Breast epithelium (tissue), 4 donors: Measurements from ENCODE around the gene NOTO. TPM values are rescaled to one million over a fixed set of nuclear protein-coding genes. Genes with fewer than 3 reads are reported as not detected.

ENCODE experiments used
- DNase-seq, 2 donors: peaks; one replicate each; pipeline ENCODE4 v3.0.0-alpha.2; 2019; ENCODE audit warnings: low spot score in 2 of 2
- H3K27ac ChIP-seq, 2 donors: fragments of 200-600 bp; sonication (generic) in 1 of 2; one replicate each; pipeline ENCODE4 v1.5.1; 2016 to 2019; ENCODE audit warnings: mild to moderate bottlenecking in 1 of 2
- H3K27me3 ChIP-seq, 2 donors: fragments of 200-600 bp; sonication (generic) in 1 of 2; one replicate each; pipeline versions ENCODE4 v1.5.1 to v1.6.0; 2017 to 2019; ENCODE audit warnings: control low read depth in 1 of 2, mild to moderate bottlenecking in 1 of 2
- H3K36me3 ChIP-seq: fragments of 200-600 bp; one replicate; pipeline ENCODE4 v1.5.1; 2019
- H3K4me1 ChIP-seq, 2 donors: fragments of 200-600 bp; sonication (generic); one replicate each; pipeline ENCODE4 v1.5.1; 2016 to 2019; ENCODE audit warnings: control low read depth in 1 of 2
- H3K4me3 ChIP-seq, 3 donors: fragments of 200-600 bp; sonication (generic); 1 replicate in 2 of 3; 2 replicates in 1 of 3; pipeline ENCODE4 v1.5.1; 2016 to 2019; ENCODE audit warnings: mild to moderate bottlenecking in 3 of 3, moderate library complexity in 2 of 3
- H3K9me3 ChIP-seq, 2 donors: fragments of 200-600 bp; sonication (generic) in 1 of 2; one replicate each; pipeline ENCODE4 v1.5.1; 2016 to 2019; ENCODE audit warnings: control low read depth in 1 of 2
- POLR2A ChIP-seq: fragments of 450-650 bp; IDR thresholded peaks from one replicate; pipeline ENCODE4 v1.6.1; 2016; ENCODE audit warnings: antibody characterized with exemption, mild to moderate bottlenecking, moderate library complexity
- POLR2AphosphoS5 ChIP-seq, 3 donors: sonication (generic); formaldehyde crosslinking; IDR thresholded peaks; one replicate each; pipeline ENCODE4 v1.6.1; 2017; ENCODE audit warnings: antibody characterized with exemption in 3 of 3
- intact Hi-C: fragments of 100-400 bp; cut with DNase I; formaldehyde crosslinking; loops from one replicate; pipeline ENCODE4 v1.15.1; 2023; ENCODE audit warnings: low total_unique reads
- total RNA-seq, 3 donors: library from RNA; depleted of rRNA; stranded (reverse); fragments of >200 nt; gene quantifications; one replicate each; pipeline ENCODE4 v1.1.0, GENCODE V29; 2016
- TF ChIP-seq, protein P1 (sequence below), 3 donors: fragments of 450-650 bp; IDR thresholded peaks; one replicate each; pipeline ENCODE4 v1.5.1; 2016 to 2017; ENCODE audit warnings: antibody characterized with exemption in 3 of 3, mild to moderate bottlenecking in 3 of 3, moderate library complexity in 3 of 3

The NOTO gene
- total RNA-seq, 3 donors from 2014 or later = not detected

DNA sequence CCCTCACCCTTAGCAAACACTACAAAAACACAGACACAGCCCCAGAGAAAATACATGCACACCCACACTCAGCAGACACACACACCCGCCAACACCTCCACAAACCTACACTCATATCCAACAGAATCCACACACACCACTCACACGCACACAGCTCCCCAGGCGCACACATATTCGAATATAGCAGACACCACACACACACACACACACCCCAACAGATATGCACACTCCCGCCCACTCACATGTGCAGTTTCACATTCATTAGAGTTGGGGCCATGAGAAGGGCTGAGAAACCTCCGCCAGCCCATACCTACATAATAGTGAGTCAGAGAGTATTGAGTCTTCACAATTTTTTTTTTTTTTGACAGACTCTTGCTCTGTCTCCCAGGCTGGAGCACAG is 29.4 kb upstream of the NOTO start:
- H3K4me1 ChIP-seq = no peaks in the 10 kb centered on the region
- TF ChIP-seq POLR2A (no peak), POLR2AphosphoS5 (IDR thresholded peaks at IDR 0.05) (no peak)
- TF ChIP-seq, protein P1, sequence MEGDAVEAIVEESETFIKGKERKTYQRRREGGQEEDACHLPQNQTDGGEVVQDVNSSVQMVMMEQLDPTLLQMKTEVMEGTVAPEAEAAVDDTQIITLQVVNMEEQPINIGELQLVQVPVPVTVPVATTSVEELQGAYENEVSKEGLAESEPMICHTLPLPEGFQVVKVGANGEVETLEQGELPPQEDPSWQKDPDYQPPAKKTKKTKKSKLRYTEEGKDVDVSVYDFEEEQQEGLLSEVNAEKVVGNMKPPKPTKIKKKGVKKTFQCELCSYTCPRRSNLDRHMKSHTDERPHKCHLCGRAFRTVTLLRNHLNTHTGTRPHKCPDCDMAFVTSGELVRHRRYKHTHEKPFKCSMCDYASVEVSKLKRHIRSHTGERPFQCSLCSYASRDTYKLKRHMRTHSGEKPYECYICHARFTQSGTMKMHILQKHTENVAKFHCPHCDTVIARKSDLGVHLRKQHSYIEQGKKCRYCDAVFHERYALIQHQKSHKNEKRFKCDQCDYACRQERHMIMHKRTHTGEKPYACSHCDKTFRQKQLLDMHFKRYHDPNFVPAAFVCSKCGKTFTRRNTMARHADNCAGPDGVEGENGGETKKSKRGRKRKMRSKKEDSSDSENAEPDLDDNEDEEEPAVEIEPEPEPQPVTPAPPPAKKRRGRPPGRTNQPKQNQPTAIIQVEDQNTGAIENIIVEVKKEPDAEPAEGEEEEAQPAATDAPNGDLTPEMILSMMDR (IDR thresholded peaks at IDR 0.05) = no peak
- no peaks in the 10 kb centered on the region for H3K36me3 ChIP-seq
- H3K27ac ChIP-seq = no peak overlapping the region
- intact Hi-C loops = loop anchor here (10.0 kb wide), 3 partner anchors 88 to 278 kb away; no protein-coding TSS in a partner anchor
- peaks cover 0 to 8% of the 10 kb centered on the region in 2 donors for H3K27me3 ChIP-seq
- no peak for DNase-seq
- H3K4me3 ChIP-seq = no peak overlapping the region
- no peaks in the 10 kb centered on the region for H3K9me3 ChIP-seq

DNA sequence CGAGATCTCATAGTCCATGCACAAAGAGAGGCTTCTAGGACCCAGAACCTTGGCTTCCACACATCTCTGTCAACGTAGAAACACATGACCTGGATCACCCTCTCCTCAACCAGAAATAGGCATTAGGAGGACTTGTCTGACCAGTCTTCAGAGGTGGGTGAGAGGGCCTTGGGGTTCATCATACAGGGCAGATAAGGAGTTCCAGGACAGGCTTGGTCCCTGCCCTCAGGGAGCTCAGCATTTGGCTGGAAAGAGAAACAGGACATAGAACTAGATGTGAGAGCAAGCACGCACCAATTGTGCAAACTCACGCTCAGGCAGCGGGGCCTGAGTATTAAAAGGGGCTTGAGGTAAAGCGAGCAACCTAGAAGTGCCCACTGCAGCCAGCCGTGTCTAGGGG is 28.6 kb upstream of the NOTO start:
- Histone ChIP-seq H3K4me3 (no peak overlapping the region), H3K27ac (no peak overlapping the region), H3K9me3 (no peaks in the 10 kb centered on the region), H3K36me3 (no peaks in the 10 kb centered on the region), H3K27me3 (peaks cover 0 to 11% of the 10 kb centered on the region in 2 donors), H3K4me1 (no peaks in the 10 kb centered on the region)
- DNase-seq = no peak
- TF ChIP-seq POLR2AphosphoS5 (IDR thresholded peaks at IDR 0.05) (no peak), POLR2A (no peak)
- TF ChIP-seq, protein P1 (IDR thresholded peaks at IDR 0.05) = no peak
- intact Hi-C loops = loop anchor here (10.0 kb wide), 3 partner anchors 89 to 279 kb away; no protein-coding TSS in a partner anchor

DNA sequence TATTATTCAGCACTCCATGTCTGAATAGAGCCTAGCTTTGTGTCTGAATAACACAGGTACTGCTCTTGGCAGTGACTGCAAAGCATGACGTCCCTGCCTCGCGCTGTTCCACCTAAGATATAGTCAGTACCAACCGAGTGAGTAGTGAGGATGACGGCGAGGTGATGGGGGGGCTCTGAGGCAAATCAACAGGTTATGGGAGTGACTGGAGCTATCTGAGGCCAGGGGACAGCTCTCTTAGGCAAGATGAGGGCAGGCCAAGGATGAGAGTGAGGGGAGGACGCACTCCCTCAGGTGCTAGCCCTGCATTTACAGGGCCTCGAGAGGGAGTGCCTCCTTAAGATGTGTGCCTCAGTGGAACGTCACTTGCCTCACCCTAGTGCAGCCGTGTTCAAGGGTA is 28.1 kb upstream of the NOTO start:
- DNase-seq = no peak
- Histone ChIP-seq H3K4me3 (no peak overlapping the region), H3K27me3 (peaks cover 0 to 15% of the 10 kb centered on the region in 2 donors), H3K36me3 (no peaks in the 10 kb centered on the region), H3K9me3 (no peaks in the 10 kb centered on the region), H3K4me1 (no peaks in the 10 kb centered on the region), H3K27ac (no peak overlapping the region)
- intact Hi-C loops = loop anchor here (10.0 kb wide), 3 partner anchors 89 to 279 kb away; no protein-coding TSS in a partner anchor
- TF ChIP-seq, protein P1 (IDR thresholded peaks at IDR 0.05) = no peak
- TF ChIP-seq POLR2AphosphoS5 (IDR thresholded peaks at IDR 0.05) (no peak), POLR2A (no peak)

DNA sequence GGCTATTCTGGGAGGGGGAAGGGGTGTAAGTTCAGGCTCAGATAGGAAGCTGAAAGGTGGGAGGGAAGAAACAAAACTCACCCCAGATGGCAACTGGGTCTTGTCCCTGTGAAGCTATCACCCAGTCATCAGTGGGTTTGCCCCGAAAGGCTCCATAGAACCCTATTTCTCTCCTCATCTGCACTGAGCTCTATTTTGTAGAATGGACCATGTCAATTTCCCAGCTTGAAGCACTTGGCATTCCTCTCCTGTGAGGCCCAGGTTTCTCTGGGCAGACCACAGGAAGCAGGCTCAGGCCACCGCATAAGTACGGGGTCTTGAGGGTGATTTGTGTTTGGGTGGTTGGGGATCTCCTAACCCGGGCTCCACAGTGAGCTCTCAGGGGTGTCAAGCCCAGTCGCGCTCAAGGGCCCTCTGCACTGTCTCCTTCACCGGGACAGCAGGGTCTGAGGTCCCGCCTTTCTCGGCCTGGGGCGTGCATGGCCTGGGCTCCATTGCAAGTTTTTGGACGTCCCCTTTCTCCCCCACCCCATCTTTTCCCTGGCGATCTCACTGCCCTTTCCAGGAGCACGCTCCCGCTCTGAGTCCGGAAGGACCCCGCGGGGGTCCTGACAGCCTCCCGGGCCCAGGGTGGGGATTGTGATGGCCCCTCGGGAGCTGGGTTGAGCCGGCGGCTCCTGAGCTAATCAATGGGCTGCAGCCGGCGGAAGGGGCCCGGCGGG is 27.3 kb upstream of the NOTO start:
- no peak for DNase-seq
- peaks cover 0 to 19% of the 10 kb centered on the region in 2 donors for H3K27me3 ChIP-seq
- H3K4me1 ChIP-seq = no peaks in the 10 kb centered on the region
- no peaks in the 10 kb centered on the region for H3K36me3 ChIP-seq
- intact Hi-C loops = loop anchor here (10.0 kb wide), 3 partner anchors 90 to 280 kb away; no protein-coding TSS in a partner anchor
- no peak for TF ChIP-seq POLR2AphosphoS5 (IDR thresholded peaks at IDR 0.05)
- TF ChIP-seq POLR2A = no peak
- TF ChIP-seq, protein P1 (IDR thresholded peaks at IDR 0.05) = no peak
- peak overlapping the region in 1 of 2 donors; percentile 92 for H3K27ac ChIP-seq
- peak overlapping the region; percentile 50 to 77 (median 62) for H3K4me3 ChIP-seq
- no peaks in the 10 kb centered on the region for H3K9me3 ChIP-seq

DNA sequence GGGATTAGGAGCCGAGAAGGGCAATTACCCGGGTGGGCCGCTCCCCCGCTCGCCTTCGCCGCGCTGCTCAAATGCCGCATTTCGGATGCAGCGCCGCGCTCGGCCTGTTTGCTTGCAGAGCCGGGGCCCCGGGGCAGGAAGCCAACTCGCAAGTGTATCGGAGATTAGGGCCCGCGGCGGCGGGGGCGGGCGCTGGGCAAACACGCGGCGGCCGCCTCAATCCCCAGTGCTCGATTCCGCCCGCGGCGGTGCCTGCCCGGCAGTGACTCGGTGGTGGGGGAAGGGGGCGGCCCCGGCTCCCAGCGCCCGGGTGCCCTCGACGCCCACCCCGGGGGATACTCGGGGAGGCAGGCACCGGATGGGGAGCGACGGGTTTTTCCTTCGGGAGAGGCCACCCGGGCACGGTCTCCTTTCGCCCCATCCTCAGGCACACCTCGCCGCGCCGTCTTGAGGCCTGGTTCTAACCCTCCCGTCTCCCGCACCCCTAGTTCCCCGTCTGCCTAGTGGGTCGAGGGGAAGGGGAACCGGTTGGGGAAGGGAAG is 26.6 kb upstream of the NOTO start:
- Histone ChIP-seq H3K27ac (peak overlapping the region in 1 of 2 donors; percentile 92), H3K27me3 (peaks cover 0 to 19% of the 10 kb centered on the region in 2 donors), H3K9me3 (no peaks in the 10 kb centered on the region), H3K4me1 (no peaks in the 10 kb centered on the region), H3K36me3 (no peaks in the 10 kb centered on the region), H3K4me3 (peak overlapping the region; percentile 50 to 77 (median 62))
- TF ChIP-seq, protein P1 (IDR thresholded peaks at IDR 0.05) = no peak
- TF ChIP-seq POLR2A (no peak), POLR2AphosphoS5 (IDR thresholded peaks at IDR 0.05) (no peak)
- DNase-seq = peak in 1 of 2 donors; percentile 39
- intact Hi-C loops = loop anchor here (10.0 kb wide), 3 partner anchors 91 to 281 kb away; no protein-coding TSS in a partner anchor
